H1 (cell line): ENCODE measurements around the gene ELMO1. TPM values are rescaled to one million over a fixed set of nuclear protein-coding genes. Genes with fewer than 3 reads are reported as not detected.

ENCODE experiments used
- BCL11A ChIP-seq, 2 experiments: IDR thresholded peaks; one replicate each; pipeline ENCODE4 v1.6.1; 2011; ENCODE audit warnings: low read depth in 2 of 2, low read length in 2 of 2, mild to moderate bottlenecking in 2 of 2
- EP300 ChIP-seq, 2 experiments: IDR thresholded peaks; 1 replicate in 1 of 2; 2 replicates in 1 of 2; pipeline ENCODE4 v1.6.1; 2011 to 2012; ENCODE audit warnings: low read depth in 2 of 2, low read length in 2 of 2, mild to moderate bottlenecking in 2 of 2, borderline replicate concordance in 1 of 2, inconsistent platforms in 1 of 2, moderate library complexity in 1 of 2
- RAD21 ChIP-seq, 2 experiments: IDR thresholded peaks in 1 of 2; conservative IDR thresholded peaks in 1 of 2; 2 replicates each; pipeline ENCODE4 v1.6.1; 2011; ENCODE audit warnings: low read depth in 2 of 2, low read length in 2 of 2, improper control_type of control experiment in 1 of 2, inconsistent platforms in 1 of 2, mild to moderate bottlenecking in 1 of 2, moderate library complexity in 1 of 2
- TCF12 ChIP-seq: IDR thresholded peaks from 2 replicates; pipeline ENCODE4 v1.6.1; 2011; ENCODE audit warnings: low read depth, mild to moderate bottlenecking, low read length
- polyA plus RNA-seq, 7 experiments: library from polyadenylated mRNA; depleted of rRNA in 3 of 7; stranded (reverse) in 5 of 7; unstranded in 2 of 7; fragments of >200 nt in 5 of 7; fragments of 200-250 nt in 2 of 7; gene quantifications; 1 replicate in 5 of 7; 2 replicates in 1 of 7; 4 replicates in 1 of 7; pipeline versions ENCODE4 v1.2.1 to v1.2.3, GENCODE V29; 2011 to 2013; ENCODE audit warnings: missing spikeins in 2 of 7, mixed read lengths in 2 of 7
- total RNA-seq: library from RNA; stranded (reverse); fragmentation: NEBNext Ultra II Directional; extraction: Animal tissue kit (Norgen Biotek cat#: 25700); gene quantifications from 2 replicates; pipeline ENCODE4 v1.2.1, GENCODE V29; 2021

The ELMO1 gene
- total and polyA plus RNA-seq, 2 of the 8 experiments (the other 6 are each of a cell fraction or from before 2014, with no cell fraction given) = 18.4 to 21.0 TPM

DNA sequence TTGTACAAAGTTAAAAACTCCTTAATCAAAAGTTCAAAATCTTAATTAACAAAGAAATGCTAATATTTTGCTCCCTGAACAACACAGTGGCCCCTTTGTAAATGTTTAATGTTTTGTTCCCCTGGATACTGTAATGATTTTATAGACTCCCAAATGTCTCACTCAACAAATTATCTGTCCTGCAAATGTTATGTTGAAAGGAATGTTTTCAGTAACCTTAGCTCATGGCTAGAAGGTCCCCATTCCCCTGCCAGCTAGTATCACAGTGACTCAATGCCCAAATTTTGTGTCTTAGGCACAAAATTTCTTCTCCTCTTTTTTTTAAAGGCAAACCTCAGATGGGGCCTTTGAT, 298.9 kb downstream of the ELMO1 start (continued):
- TF ChIP-seq RAD21 (IDR thresholded peaks at IDR 0.05 in 1 of 2, conservative IDR thresholded peaks at IDR 0.05 in 1 of 2; ENCODE audit: low read depth in 2 of 2, low read length in 2 of 2) = no peak
- TF ChIP-seq EP300 (IDR thresholded peaks at IDR 0.05; ENCODE audit: borderline replicate concordance in 1 of 2, low read depth in 2 of 2, low read length in 2 of 2) = no peak
- TF ChIP-seq BCL11A (IDR thresholded peaks at IDR 0.05; ENCODE audit: low read depth in 2 of 2, low read length in 2 of 2) = no peak
- TF ChIP-seq TCF12 = no peak
